ENCODE data around the gene PROX2. TPM values are rescaled to one million over a fixed set of nuclear protein-coding genes. Genes with fewer than 3 reads are reported as not detected.
A peak's percentile ranks its signal among the peaks of the same experiment; 100 is the strongest.

Gene PROX2
- polyA plus RNA-seq, 3 donors = 0.03 TPM; not detected in 2

DNA sequence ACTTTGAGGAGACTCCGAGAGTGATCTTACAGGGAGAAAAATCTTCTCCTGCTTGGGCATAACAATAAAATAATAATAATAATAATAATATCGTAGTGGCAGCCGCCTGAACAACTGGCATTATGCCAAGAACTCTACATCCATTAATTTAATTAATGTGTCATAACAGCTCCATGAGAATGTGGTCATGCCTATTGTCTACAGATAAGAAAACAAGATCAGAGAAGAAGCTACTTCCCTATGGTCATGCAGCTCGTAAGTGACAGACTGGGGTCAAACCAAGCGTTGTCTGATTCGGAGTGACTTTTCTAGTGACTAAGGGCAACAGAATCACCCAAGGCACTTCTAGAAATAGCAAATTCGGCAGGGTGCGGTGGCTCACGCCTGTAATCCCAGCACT, 11.7 kb downstream of the PROX2 start:
- Histone ChIP-seq H2AFZ (ENCODE audit: insufficient read depth, low read depth, low read length, poor library complexity, severe bottlenecking) (no peak overlapping the region), H3K27me3 (ENCODE audit: control insufficient read depth in 2 of 2, insufficient read depth in 2 of 2, low read length in 2 of 2) (no peaks in the 10 kb centered on the region), H3K4me2 (replicated peaks; ENCODE audit: extremely low read depth, low read length, poor library complexity, severe bottlenecking) (no peak overlapping the region), H3K36me3 (replicated peaks in 1 of 2; ENCODE audit: control insufficient read depth in 1 of 2, insufficient read depth in 2 of 2, low read length in 2 of 2) (no peaks in the 10 kb centered on the region), H3K9me3 (replicated peaks in 1 of 2; ENCODE audit: control insufficient read depth in 1 of 2, insufficient read depth in 1 of 2, low read length in 2 of 2) (no peaks in the 10 kb centered on the region), H3K4me1 (ENCODE audit: control insufficient read depth in 1 of 2, insufficient read depth in 2 of 2, low read length in 2 of 2) (peaks cover 13 to 20% of the 10 kb centered on the region in 2 donors), H3K27ac (ENCODE audit: low read depth in 1 of 2, low read length in 2 of 2) (no peak overlapping the region), H3K4me3 (replicated peaks in 1 of 3; ENCODE audit: low read depth in 2 of 3, low read length in 3 of 3) (no peak overlapping the region), H3K79me2 (ENCODE audit: insufficient read depth, low read length) (no peaks in the 10 kb centered on the region), H3K9ac (ENCODE audit: insufficient read depth, low read length, poor library complexity, severe bottlenecking) (no peak overlapping the region), H4K20me1 (ENCODE audit: insufficient read depth, low read length) (no peaks in the 10 kb centered on the region)
- WGBS (ENCODE audit: insufficient coverage) = 77% methylated on average over 5 of the region's 9 CpGs
- H3K36me3 Mint-ChIP-seq = no peaks in the 10 kb centered on the region
- DNase-seq = no peak
- TF ChIP-seq, protein P1, sequence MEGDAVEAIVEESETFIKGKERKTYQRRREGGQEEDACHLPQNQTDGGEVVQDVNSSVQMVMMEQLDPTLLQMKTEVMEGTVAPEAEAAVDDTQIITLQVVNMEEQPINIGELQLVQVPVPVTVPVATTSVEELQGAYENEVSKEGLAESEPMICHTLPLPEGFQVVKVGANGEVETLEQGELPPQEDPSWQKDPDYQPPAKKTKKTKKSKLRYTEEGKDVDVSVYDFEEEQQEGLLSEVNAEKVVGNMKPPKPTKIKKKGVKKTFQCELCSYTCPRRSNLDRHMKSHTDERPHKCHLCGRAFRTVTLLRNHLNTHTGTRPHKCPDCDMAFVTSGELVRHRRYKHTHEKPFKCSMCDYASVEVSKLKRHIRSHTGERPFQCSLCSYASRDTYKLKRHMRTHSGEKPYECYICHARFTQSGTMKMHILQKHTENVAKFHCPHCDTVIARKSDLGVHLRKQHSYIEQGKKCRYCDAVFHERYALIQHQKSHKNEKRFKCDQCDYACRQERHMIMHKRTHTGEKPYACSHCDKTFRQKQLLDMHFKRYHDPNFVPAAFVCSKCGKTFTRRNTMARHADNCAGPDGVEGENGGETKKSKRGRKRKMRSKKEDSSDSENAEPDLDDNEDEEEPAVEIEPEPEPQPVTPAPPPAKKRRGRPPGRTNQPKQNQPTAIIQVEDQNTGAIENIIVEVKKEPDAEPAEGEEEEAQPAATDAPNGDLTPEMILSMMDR (IDR thresholded peaks at IDR 0.05) = no peak
- peaks cover 26% of the 10 kb centered on the region for H3K4me1 Mint-ChIP-seq
- no peaks in the 10 kb centered on the region for H3K27me3 Mint-ChIP-seq (ENCODE audit: low read depth in 3 of 3)
- intact Hi-C loops (cut with micrococcal nuclease) = loop anchor here (5.0 to 10.0 kb wide), 2 partner anchors 221 to 223 kb away; no protein-coding TSS in a partner anchor
- H3K27ac Mint-ChIP-seq = no peak overlapping the region
- H3K9me3 Mint-ChIP-seq = peaks cover 0 to 2% (median 0%) of the 10 kb centered on the region in 7 donors
- no peak overlapping the region for H3K4me3 Mint-ChIP-seq

DNA sequence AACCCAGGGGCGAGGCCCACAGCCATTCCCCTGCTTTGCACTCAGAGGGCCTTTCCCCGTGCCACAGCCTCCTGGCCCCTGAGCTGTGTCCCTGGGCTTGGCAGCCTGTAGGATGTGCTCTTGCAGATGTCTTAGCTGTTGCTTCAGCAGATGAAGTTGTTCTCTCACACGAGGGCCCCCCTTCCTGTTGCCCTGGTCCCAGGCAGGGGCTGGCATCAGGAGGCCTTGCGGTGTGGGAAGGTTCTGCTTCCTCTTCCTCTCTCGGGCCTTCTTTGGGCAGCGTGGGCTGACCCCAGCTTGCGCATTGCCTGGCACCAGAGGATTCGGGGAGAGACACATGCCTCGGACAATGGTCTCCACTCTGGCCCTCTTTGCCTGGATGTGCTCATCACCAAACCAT, 12.7 kb downstream of the PROX2 start:
- WGBS (ENCODE audit: insufficient coverage) = 12% methylated on average over 9 of the region's 9 CpGs
- H3K4me1 ChIP-seq (ENCODE audit: control insufficient read depth in 1 of 2, insufficient read depth in 2 of 2, low read length in 2 of 2) = peaks cover 13 to 20% of the 10 kb centered on the region in 2 donors
- H3K9ac ChIP-seq (ENCODE audit: insufficient read depth, low read length, poor library complexity, severe bottlenecking) = peak overlapping the region; percentile 9
- H3K4me1 Mint-ChIP-seq = peaks cover 26% of the 10 kb centered on the region
- no peaks in the 10 kb centered on the region for H4K20me1 ChIP-seq (ENCODE audit: insufficient read depth, low read length)
- no peak overlapping the region for H3K27ac ChIP-seq (ENCODE audit: low read depth in 1 of 2, low read length in 2 of 2)
- peak overlapping the region in 1 of 2 donors; percentile 75 for H3K4me3 Mint-ChIP-seq
- H3K4me3 ChIP-seq (replicated peaks in 1 of 3; ENCODE audit: low read depth in 2 of 3, low read length in 3 of 3) = no peak overlapping the region
- H3K27ac Mint-ChIP-seq = peak overlapping the region in 2 of 7 donors; percentile 47 to 48
- TF ChIP-seq, protein P1 (IDR thresholded peaks at IDR 0.05) = no peak
- DNase-seq = peak; percentile 21 to 38 (median 26)
- H3K36me3 Mint-ChIP-seq = no peaks in the 10 kb centered on the region
- H2AFZ ChIP-seq (ENCODE audit: insufficient read depth, low read depth, low read length, poor library complexity, severe bottlenecking) = peak overlapping the region; percentile 62
- H3K27me3 ChIP-seq (ENCODE audit: control insufficient read depth in 2 of 2, insufficient read depth in 2 of 2, low read length in 2 of 2) = no peaks in the 10 kb centered on the region
- no peaks in the 10 kb centered on the region for H3K9me3 Mint-ChIP-seq
- no peaks in the 10 kb centered on the region for H3K27me3 Mint-ChIP-seq (ENCODE audit: low read depth in 3 of 3)
- H3K36me3 ChIP-seq (replicated peaks in 1 of 2; ENCODE audit: control insufficient read depth in 1 of 2, insufficient read depth in 2 of 2, low read length in 2 of 2) = no peaks in the 10 kb centered on the region
- H3K9me3 ChIP-seq (replicated peaks in 1 of 2; ENCODE audit: control insufficient read depth in 1 of 2, insufficient read depth in 1 of 2, low read length in 2 of 2) = no peaks in the 10 kb centered on the region
- intact Hi-C loops (cut with micrococcal nuclease) = loop anchor here (5.0 to 10.0 kb wide), 2 partner anchors 222 to 224 kb away; no protein-coding TSS in a partner anchor
- peak overlapping the region; percentile 35 for H3K4me2 ChIP-seq (replicated peaks; ENCODE audit: extremely low read depth, low read length, poor library complexity, severe bottlenecking)
- no peaks in the 10 kb centered on the region for H3K79me2 ChIP-seq (ENCODE audit: insufficient read depth, low read length)

All from CD14-positive monocyte (primary cell).